Neural cell (in vitro differentiated cells): ENCODE results near the gene SCYL3. TPM values are rescaled to one million over a fixed set of nuclear protein-coding genes. Genes with fewer than 3 reads are reported as not detected.

Experiments used
- H2AFZ ChIP-seq: fragments of 200-600, 300-800 bp; sonication (generic), shearing (Covaris generic); 2 replicates; pipeline ENCODE4 v1.6.0; 2014; ENCODE audit warnings: low read depth, mild to moderate bottlenecking, antibody characterized with exemption, low read length, moderate library complexity
- H3F3A ChIP-seq: fragments of 200-600 bp; shearing (Covaris generic); 2 replicates; pipeline ENCODE4 v1.6.1; 2016; ENCODE audit warnings: mild to moderate bottlenecking, moderate library complexity, mixed read lengths, antibody characterized with exemption, low read length; ENCODE audit not compliant: insufficient read depth, poor library complexity, severe bottlenecking
- H3K27ac ChIP-seq: fragments of 200-600, 300-800 bp; sonication (generic), shearing (Covaris generic); 2 replicates; pipeline ENCODE4 v1.5.1; 2014; ENCODE audit warnings: mild to moderate bottlenecking, low read length, moderate library complexity
- H3K27me3 ChIP-seq: fragments of 300-800, 200-600 bp; sonication (generic), shearing (Covaris generic); 2 replicates; pipeline ENCODE4 v1.6.0; 2014; ENCODE audit warnings: mild to moderate bottlenecking, low read depth, low read length, moderate library complexity; ENCODE audit not compliant: insufficient read depth
- H3K36me3 ChIP-seq: fragments of 300-800, 200-600 bp; sonication (generic), shearing (Covaris generic); 2 replicates; pipeline ENCODE4 v1.5.1; 2014; ENCODE audit warnings: mild to moderate bottlenecking, antibody characterized with exemption, low read length, moderate library complexity; ENCODE audit not compliant: insufficient read depth
- H3K4me2 ChIP-seq: fragments of 300-800, 200-600 bp; sonication (generic), shearing (Covaris generic); 2 replicates; pipeline ENCODE4 v1.6.0; 2014; ENCODE audit warnings: mild to moderate bottlenecking, low read length
- H3K4me3 ChIP-seq: fragments of 300-800, 200-600 bp; sonication (generic), shearing (Covaris generic); 2 replicates; pipeline ENCODE4 v1.5.1; 2014; ENCODE audit warnings: mild to moderate bottlenecking, low read length, moderate library complexity
- H3K79me2 ChIP-seq: fragments of 200-600 bp; shearing (Covaris generic); replicated peaks from 2 replicates; pipeline ENCODE4 v1.6.0; 2014; ENCODE audit warnings: mild to moderate bottlenecking, low read length, moderate library complexity; ENCODE audit not compliant: insufficient read depth
- H3K9ac ChIP-seq: fragments of 300-800, 200-600 bp; sonication (generic), shearing (Covaris generic); 2 replicates; pipeline ENCODE4 v1.6.1; 2016; ENCODE audit warnings: mild to moderate bottlenecking, low read length, mixed read lengths
- H3K9me2 ChIP-seq: fragments of 200-600 bp; shearing (Covaris generic); 2 replicates; pipeline ENCODE4 v1.6.1; 2016; ENCODE audit warnings: mild to moderate bottlenecking, low read length, mixed read lengths; ENCODE audit not compliant: insufficient read depth
- H3K9me3 ChIP-seq: fragments of 200-600, 300-800 bp; sonication (generic), shearing (Covaris generic); 2 replicates; pipeline ENCODE4 v1.6.1; 2016; ENCODE audit warnings: mild to moderate bottlenecking, mixed run types, low read length, moderate library complexity, mixed read lengths
- H4K20me1 ChIP-seq: fragments of 200-600 bp; shearing (Covaris generic); 2 replicates; pipeline ENCODE4 v1.6.1; 2016; ENCODE audit warnings: mild to moderate bottlenecking, mixed run types; ENCODE audit not compliant: insufficient read depth
- CTCF ChIP-seq: fragments of 450-650 bp; IDR thresholded peaks from 2 replicates; pipeline ENCODE4 v1.5.1; 2014; ENCODE audit warnings: antibody characterized with exemption, mild to moderate bottlenecking, moderate library complexity; ENCODE audit not compliant: poor library complexity, severe bottlenecking
- EP300 ChIP-seq: fragments of 450-650 bp; conservative IDR thresholded peaks from 2 replicates; pipeline ENCODE4 v1.6.1; 2014; ENCODE audit warnings: antibody characterized with exemption, mild to moderate bottlenecking, moderate library complexity; ENCODE audit not compliant: poor library complexity, severe bottlenecking
- EZH2 ChIP-seq: fragments of 200-600, 300-800 bp; shearing (Covaris generic), sonication (generic); IDR thresholded peaks from 2 replicates; pipeline ENCODE4 v1.6.1; 2014; ENCODE audit warnings: antibody characterized with exemption, low read length, borderline replicate concordance, mild to moderate bottlenecking; ENCODE audit not compliant: insufficient read depth, poor library complexity, severe bottlenecking
- MXI1 ChIP-seq: fragments of 450-650 bp; conservative IDR thresholded peaks from 2 replicates; pipeline ENCODE4 v1.6.1; 2014; ENCODE audit warnings: antibody characterized with exemption, mild to moderate bottlenecking; ENCODE audit not compliant: poor library complexity, severe bottlenecking
- POLR2AphosphoS5 ChIP-seq: IDR thresholded peaks from 2 replicates; pipeline ENCODE4 v1.6.1; 2012
- RAD21 ChIP-seq: fragments of 450-650 bp; conservative IDR thresholded peaks from 2 replicates; pipeline ENCODE4 v1.6.1; 2014; ENCODE audit warnings: antibody characterized with exemption, mild to moderate bottlenecking, moderate library complexity
- REST ChIP-seq: IDR thresholded peaks from 2 replicates; pipeline ENCODE4 v1.6.1; 2012; ENCODE audit warnings: borderline replicate concordance
- SMC3 ChIP-seq: fragments of 450-650 bp; conservative IDR thresholded peaks from 2 replicates; pipeline ENCODE4 v1.6.1; 2014; ENCODE audit warnings: antibody characterized with exemption, mild to moderate bottlenecking, moderate library complexity; ENCODE audit not compliant: poor library complexity
- TAF1 ChIP-seq: IDR thresholded peaks from 2 replicates; pipeline ENCODE4 v1.6.1; 2012; ENCODE audit warnings: low read depth
- polyA plus RNA-seq: library from polyadenylated mRNA; depleted of rRNA; stranded (reverse); fragments of >200 nt; gene quantifications from 2 replicates; pipeline ENCODE4 v1.2.3, GENCODE V29; 2014

The SCYL3 gene
- polyA plus RNA-seq, 1 donor from 2014 or later, result 13.1 TPM

GRCh38 chr1:169878498-169878897 is 15.2 kb downstream of the SCYL3 start:
- Histone ChIP-seq H3K4me3 (no peak overlapping the region), H3K9me2 (no peaks in the 10 kb centered on the region), H3K27me3 (no peaks in the 10 kb centered on the region), H3F3A (no peaks in the 10 kb centered on the region), H3K79me2 (no peaks in the 10 kb centered on the region), H3K27ac (no peak overlapping the region), H3K9me3 (no peaks in the 10 kb centered on the region), H3K36me3 (peaks cover 8% of the 10 kb centered on the region), H4K20me1 (no peaks in the 10 kb centered on the region), H2AFZ (no peak overlapping the region), H3K4me2 (no peak overlapping the region), H3K9ac (no peak overlapping the region)
- TF ChIP-seq MXI1 (no peak), TAF1 (no peak), EP300 (no peak), POLR2AphosphoS5 (no peak), CTCF (no peak), RAD21 (no peak), EZH2 (no peak)

DNA sequence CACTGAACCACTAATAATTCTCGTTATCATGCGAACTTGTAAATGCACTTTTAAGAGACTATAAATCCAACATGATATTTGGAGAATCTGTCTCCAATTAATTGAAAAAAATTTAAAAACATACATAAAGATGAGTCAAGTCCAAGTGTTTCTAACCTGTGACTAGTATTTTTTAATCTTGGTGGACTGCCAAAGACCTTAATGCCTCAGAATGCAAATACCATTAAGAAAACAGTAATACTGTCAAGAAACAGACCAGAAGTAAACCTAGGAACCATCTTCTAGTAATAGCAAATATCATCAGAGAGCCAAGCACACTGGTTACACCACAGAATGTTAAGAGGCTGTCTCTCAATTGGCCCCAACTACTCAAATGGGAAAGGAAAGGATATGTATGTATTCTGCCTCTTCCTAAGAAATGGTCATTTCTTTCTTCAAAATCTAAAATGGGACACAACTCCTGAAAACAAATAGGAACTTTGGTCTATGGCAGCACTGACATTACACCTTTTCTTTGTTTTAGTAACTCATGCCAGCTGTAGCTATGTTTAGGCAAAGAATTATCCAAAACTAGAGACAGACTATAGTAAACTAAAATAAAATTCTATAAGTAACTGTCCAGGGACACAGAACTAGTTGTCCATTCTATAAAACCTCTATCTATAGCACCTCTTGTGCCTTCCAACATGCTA is 15.8 kb downstream of the SCYL3 start:
- Histone ChIP-seq H4K20me1 (no peaks in the 10 kb centered on the region), H3K9ac (no peak overlapping the region), H3K9me2 (no peaks in the 10 kb centered on the region), H2AFZ (no peak overlapping the region), H3K27me3 (no peaks in the 10 kb centered on the region), H3F3A (no peaks in the 10 kb centered on the region), H3K9me3 (no peaks in the 10 kb centered on the region), H3K36me3 (peaks cover 8% of the 10 kb centered on the region), H3K79me2 (no peaks in the 10 kb centered on the region), H3K27ac (no peak overlapping the region), H3K4me2 (no peak overlapping the region), H3K4me3 (no peak overlapping the region)
- TF ChIP-seq EP300 (no peak), REST (no peak), RAD21 (no peak), TAF1 (no peak), POLR2AphosphoS5 (no peak), CTCF (no peak), MXI1 (no peak), SMC3 (no peak), EZH2 (no peak)
